Measurements from ENCODE around the gene ZNF850.

Gene ZNF850

DNA sequence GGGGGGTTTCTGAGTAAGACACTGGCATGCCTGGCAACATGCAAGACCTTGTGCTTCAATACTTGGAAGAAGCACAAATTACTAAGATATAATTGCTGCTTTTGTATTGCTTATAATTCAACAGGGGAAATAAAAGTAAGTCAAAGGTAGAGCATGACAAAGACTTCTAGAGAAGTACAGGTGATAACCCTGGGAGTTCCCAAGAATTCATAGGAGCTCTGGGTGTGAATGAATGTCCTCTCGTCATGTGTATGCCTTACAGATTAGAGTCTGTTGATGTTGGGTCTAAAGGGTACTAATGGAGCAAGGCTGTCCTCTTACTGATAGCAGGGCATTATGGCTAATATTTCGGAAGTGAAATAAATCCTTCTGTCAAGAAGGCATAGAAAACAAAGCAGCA lies 98.4 kb downstream of the ZNF850 start:
- POLR2A ChIA-PET (ENCODE audit: low non-redundant PET) = no interaction called here
- DNase-seq (ENCODE audit: low spot score) = no peak
- TF ChIP-seq, protein P1, sequence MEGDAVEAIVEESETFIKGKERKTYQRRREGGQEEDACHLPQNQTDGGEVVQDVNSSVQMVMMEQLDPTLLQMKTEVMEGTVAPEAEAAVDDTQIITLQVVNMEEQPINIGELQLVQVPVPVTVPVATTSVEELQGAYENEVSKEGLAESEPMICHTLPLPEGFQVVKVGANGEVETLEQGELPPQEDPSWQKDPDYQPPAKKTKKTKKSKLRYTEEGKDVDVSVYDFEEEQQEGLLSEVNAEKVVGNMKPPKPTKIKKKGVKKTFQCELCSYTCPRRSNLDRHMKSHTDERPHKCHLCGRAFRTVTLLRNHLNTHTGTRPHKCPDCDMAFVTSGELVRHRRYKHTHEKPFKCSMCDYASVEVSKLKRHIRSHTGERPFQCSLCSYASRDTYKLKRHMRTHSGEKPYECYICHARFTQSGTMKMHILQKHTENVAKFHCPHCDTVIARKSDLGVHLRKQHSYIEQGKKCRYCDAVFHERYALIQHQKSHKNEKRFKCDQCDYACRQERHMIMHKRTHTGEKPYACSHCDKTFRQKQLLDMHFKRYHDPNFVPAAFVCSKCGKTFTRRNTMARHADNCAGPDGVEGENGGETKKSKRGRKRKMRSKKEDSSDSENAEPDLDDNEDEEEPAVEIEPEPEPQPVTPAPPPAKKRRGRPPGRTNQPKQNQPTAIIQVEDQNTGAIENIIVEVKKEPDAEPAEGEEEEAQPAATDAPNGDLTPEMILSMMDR (conservative IDR thresholded peaks at IDR 0.05; ENCODE audit: low read depth) = no peak
- CTCF ChIA-PET = no interaction called here
- no peak overlapping the region for H3K27ac ChIP-seq

DNA sequence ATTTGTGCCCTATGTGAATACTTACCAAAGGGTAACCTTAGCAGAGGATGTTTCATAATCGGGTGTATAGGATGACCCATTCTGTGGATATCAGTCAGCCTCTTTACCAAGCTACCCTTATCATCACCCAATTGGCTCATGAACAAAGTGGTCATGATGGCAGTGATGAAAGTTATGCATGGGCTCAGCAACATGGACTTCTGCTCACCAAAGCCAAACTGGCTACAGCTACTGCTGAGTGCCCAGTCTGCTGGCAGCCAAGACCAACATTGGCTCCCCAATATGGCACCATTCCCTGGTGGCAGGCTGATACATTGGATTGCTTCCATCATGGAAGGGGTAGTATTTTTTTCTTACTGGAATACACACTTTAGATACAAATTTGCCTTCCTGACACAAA lies 100.2 kb downstream of the ZNF850 start:
- TF ChIP-seq, protein P1 (conservative IDR thresholded peaks at IDR 0.05; ENCODE audit: low read depth) = no peak
- H3K27ac ChIP-seq = no peak overlapping the region
- POLR2A ChIA-PET (ENCODE audit: low non-redundant PET) = no interaction called here
- CTCF ChIA-PET = no interaction called here
- DNase-seq (ENCODE audit: low spot score) = no peak

DNA sequence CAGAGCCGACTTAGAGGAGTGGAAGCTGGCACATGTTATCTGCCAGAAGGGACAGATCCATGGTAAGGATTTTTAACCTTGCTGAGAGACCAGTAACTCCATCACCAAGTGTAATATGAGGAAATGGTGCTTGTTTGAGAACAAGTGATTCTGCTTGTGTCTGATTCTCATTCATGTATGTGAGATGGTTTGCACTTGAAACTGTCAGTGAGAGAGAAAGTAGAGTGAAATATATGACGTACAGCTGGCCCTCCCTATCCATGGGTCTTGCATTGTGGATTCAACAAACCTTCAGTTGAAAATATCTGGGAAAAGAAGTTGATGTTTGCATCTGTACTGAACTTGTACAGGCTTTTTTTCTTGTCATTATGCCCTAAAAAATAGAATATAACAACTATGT lies 104.0 kb downstream of the ZNF850 start:
- POLR2A ChIA-PET (ENCODE audit: low non-redundant PET) = no interaction called here
- TF ChIP-seq, protein P1 (conservative IDR thresholded peaks at IDR 0.05; ENCODE audit: low read depth) = no peak
- no peak for DNase-seq (ENCODE audit: low spot score)
- no peak overlapping the region for H3K27ac ChIP-seq
- CTCF ChIA-PET = no interaction called here

DNA sequence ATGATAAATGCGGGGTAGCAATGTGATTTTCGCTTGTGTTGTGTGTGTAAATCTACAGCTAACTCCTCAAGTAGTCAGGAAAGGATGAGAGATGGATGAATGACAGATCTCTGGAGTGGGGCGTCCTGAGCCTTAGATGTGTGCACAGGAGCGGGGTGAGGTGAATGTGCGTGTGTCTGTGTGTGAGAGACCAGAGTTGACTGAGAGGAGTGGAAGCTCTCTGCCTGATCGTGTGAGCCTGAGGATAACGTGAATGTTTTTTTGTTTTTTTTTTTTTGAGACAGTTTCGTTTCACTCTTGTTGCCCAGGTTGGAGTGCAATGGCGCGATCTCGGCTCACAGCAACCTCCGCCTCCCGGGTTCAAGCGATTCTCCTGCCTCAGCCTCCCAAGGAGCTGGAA lies 106.8 kb downstream of the ZNF850 start:
- DNase-seq (ENCODE audit: low spot score) = no peak
- TF ChIP-seq, protein P1 (conservative IDR thresholded peaks at IDR 0.05; ENCODE audit: low read depth) = no peak
- CTCF ChIA-PET = interaction anchor here (0.8 kb wide), 1 partner anchor 1853 kb away, joined by 7 read pairs; no protein-coding TSS in a partner anchor
- H3K27ac ChIP-seq = peak overlapping the region; percentile 78
- POLR2A ChIA-PET (ENCODE audit: low non-redundant PET) = no interaction called here
